GM12874 (cell line): ENCODE results near the gene NID1.

ENCODE experiments used
- CTCF ChIP-seq: IDR thresholded peaks from 2 replicates; pipeline ENCODE4 v1.5.1; 2011; ENCODE audit warnings: low read depth, mild to moderate bottlenecking, control low read depth, low read length, moderate library complexity; ENCODE audit not compliant: insufficient read depth

NID1 gene

GRCh38 chr1:236089046-236089773, 24.3 kb upstream of the NID1 start:
- TF ChIP-seq CTCF, result no peak

- no peak for TF ChIP-seq CTCF
Observed at GRCh38 chr1:236086537-236086936, 21.6 kb upstream of the NID1 start.

GRCh38 chr1:236085545-236086159, 20.8 kb upstream of the NID1 start:
- no peak for TF ChIP-seq CTCF

GRCh38 chr1:236084386-236084730, 19.5 kb upstream of the NID1 start:
- no peak for TF ChIP-seq CTCF

GRCh38 chr1:236083650-236084385, 18.9 kb upstream of the NID1 start:
- no peak for TF ChIP-seq CTCF

- no peak for TF ChIP-seq CTCF
Observed at GRCh38 chr1:236082526-236082925, 17.6 kb upstream of the NID1 start.

GRCh38 chr1:236081546-236082227, 16.8 kb upstream of the NID1 start:
- TF ChIP-seq CTCF, result no peak
